ENCODE results near the gene CACNG8.

CACNG8 gene

DNA sequence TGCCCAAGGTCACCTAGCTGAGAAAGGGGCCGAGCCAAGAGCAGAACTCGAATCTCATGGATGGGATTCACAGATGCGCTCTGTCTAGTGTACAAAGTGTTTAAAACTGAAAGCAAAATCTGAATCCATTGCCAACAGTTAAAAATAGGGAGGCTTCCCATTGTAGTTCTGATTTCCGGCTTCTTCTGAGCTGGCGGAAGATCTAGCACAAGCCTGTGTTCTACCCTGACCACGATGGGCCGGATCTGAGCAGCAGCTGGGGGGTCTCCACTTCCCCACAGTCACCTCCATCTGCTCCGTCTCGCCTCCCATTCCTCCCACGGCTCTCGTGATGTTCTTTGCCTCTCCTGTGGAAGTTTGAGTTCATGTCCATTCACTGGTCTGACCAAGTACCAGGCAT, 2.4 kb downstream of the CACNG8 start:
- DNase-seq: no peak

DNA sequence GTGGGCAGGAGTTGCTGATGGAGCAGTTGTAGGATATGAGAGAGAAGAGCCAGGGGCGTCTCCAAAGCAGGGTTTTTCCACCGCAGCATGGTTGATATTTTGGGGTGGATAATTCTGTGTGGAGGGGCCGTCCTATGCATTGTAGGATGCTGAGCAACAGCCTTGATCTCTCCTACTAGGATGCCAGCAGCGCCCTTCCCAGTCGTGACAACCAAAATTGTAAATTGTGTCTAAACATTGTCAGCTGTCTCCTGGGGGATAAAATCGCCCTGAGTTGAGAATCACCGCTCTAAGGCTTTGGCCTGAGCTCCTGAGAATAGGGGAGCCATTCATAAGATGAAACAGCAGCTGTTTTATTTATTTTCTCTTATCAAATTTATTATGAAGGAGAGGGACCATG, 4.2 kb downstream of the CACNG8 start:
- no peak for DNase-seq

DNA sequence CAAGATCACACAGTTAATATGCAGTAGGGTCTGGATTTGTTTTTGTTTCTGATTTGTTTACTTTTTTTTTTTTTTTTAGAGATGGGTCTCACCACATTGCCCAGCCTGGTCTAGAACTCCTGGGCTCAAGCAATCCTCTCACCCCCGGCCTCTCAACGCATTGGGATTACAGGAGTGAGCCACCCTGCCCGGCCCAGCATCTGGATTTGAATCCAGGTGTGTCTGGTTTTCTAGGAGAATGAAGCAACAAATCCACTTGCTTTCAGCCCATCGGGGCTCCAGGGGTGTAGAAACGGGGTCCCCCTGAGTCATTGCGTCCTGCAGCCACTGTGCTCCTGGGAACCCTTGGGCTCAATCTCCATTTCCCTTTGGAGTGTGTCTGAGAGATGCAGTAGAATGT, 6.6 kb downstream of the CACNG8 start:
- no peak for DNase-seq

DNA sequence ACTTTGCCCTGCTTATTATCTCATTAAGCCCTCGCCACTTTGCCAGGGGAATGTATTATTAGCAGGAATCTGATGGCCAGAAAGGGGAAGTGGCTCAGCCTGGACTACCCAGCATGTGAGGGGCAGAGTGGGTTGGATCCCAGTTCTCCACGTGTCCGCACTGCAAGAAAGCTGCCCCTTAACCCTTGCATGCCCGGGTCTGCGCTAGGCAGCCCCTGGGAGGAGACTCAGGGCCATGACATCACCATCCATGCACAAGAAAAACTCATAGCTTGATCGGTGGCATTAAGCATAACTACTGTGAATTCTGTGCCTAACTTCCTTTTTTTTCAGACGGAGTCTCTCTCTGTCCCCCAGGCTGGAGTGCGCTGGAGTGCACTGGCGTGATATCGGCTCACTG, 8.9 kb downstream of the CACNG8 start:
- DNase-seq: no peak

DNA sequence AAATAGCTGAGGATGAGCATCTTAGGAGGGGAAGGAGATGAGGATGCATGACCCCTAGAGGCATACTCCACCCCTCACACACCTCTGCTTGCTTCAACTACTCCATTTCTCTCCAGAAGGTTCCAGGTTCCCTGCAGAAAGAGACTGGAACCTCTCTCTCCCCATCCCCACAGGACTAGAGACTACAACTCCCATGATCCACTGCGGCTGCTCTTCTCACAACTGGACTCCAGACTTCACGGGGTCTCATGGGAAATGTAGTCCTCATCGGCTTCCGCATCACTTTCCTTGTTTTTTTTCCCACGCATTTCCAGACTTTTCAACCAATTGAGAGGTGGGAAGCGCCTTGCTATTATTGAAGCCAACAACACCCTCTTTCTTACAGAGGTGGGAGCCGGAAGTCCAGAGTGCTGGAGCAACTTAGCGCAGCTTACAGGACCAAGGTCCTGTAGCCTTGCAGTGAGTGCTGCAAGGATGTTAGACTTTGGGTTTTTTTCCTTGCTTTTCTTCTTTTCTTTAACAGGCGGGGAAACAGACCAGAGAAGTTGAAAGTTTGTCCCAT, 14.8 kb downstream of the CACNG8 start:
- DNase-seq: peak; percentile 79

DNA sequence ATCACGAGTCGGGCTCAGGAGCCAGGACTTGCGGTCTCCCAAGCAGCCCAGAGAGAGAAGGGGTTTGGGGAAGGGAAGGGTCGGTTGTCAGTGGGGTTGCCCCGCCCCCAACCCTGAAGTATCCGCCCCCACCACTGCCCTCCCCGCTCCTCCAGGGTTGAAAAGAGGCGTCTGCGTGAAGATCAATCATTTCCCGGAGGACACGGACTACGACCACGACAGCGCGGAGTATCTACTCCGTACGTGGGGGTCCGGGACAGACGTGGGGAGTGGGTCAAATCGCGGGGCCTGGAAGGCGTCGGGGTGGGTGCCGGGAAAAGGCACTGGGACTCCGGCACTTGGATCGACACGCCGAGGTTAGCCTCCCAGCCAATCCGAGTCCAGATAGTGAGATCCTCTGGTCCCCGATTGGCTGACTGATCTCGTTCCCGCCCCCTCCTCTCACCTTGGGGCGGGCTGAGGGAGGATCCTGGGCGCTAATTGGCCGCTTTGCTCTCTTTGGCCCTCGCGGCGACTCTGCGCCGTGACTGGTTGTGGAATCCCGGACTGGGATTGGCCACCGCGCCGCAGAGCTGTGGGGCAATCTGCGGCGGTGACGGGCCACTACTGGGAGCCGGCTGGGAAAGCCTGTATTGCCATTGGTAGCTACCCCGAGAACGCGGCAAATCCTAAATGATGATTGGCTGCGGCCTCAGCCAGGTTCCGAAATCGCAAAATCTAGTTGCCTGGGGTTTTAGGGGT, 15.4 kb downstream of the CACNG8 start:
- DNase-seq: peak; percentile 82

DNA sequence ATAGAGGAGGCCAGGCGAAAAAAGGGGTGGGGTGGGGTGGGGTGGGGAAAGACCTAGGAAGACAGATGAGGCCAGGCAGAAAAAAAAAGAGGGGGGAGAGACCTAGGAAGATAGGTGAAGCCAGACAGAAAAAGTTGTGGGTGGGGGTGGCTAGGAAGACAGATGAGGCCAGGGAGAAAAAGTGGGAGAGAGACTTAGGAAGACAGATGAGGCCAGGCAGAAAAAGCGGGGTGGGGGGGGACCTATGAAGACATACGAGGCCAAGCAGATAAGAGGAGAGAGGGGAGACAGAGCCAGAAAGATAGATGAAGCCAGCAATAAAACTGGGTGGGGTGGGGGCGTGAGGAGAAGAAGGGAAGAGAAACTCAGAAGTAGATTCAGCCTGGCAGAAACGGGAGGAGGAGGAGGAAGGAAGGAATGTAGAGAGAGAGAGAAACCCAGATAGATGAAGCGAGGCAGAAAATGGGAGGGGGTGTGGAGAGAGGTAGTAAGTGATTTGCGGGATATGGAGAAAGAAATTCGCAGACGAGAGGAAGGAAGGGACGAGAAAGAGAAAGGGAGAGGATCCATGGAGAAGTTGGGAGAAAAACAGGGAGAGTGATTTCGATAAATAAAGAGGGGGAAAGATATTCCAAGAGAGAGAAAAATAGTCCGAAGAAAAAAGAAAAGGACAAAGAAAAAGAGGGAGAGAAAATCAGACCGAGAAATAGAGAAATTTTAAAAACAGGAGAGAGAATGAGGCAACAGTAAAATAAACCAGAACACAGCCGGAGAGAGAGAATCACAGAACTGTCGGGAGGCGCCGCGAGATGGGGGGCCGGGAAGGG, 16.5 kb downstream of the CACNG8 start:
- no peak for DNase-seq

DNA sequence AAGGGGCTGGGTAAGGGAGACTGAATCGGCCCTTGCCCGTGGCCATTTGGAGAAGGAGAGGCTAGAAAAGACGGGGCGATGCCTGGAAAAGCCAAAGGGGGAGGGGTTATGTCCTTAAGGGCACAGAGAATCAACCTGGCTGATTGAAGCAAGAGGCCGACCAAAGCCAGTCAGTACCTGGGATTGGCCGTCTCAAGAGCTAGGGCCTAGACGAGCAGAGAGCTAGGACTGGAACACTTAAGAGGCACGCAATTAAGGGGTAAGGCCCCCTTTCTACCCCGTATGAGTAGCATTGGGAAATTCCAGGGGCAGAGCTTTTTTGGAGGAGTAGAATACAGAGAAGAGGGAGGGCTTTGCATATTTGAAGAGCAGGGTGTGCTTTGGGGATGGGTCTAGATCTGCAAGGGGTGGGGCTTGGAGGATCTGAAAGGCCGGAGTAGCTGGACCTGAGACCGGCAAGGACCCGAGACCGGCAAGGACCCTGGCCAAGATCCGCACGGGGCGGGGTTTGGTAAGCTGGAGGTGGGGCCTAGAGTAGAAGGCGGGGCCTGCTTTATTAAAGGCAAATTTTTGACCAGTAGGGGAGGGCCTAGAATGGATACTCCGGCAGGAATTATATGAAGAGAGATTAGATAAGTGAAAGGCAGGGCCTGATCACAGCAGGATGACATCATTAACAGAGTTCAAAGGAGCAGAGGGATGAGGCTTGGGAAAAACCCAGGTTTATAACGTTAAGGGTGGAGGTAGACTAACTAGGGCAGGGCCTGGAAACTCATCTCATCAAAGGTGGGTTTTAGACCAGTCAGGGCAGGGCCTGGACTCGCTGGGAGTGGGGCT, 18.0 kb downstream of the CACNG8 start:
- DNase-seq: no peak

DNA sequence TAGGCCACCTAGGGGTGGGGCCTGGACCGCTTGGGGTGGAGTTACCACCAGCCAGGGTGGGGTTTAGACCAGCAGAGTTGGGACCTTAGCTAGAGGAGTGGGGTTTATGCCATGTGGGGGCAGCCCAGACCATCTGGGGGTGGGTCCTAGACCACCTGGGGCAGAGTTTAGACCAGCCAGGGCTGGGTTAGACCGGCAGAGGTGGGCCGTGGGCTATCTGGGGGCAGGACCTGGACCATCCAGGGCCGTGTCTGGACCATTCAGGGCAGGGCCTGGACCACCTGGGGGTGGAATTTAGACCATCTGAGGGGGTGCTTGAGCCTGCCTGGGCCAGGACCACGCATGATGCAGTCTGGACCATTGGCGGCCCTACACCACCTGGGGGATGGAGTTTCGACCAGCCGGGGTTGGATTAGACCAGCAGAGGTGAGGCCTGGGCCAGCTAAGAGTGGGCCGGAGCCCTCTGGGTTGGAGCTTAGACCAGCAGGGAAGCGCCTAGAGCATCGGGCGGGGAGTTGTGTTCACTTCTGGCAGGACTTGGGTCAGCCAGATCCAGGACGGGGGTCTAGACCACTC, 18.7 kb downstream of the CACNG8 start:
- no peak for DNase-seq

DNA sequence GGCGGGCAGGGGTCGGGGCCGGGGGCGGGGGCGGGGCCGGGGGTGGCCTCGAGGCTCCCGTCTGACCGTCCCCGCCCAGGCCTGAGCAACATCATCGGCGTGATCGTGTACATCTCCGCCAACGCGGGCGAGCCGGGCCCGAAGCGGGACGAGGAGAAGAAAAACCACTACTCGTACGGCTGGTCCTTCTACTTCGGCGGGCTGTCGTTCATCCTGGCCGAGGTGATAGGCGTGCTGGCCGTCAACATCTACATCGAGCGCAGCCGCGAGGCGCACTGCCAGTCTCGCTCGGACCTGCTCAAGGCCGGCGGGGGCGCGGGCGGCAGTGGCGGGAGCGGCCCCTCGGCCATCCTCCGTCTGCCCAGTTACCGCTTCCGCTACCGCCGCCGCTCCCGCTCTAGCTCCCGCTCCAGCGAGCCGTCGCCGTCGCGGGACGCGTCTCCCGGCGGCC, 19.3 kb downstream of the CACNG8 start:
- no peak for DNase-seq

DNA sequence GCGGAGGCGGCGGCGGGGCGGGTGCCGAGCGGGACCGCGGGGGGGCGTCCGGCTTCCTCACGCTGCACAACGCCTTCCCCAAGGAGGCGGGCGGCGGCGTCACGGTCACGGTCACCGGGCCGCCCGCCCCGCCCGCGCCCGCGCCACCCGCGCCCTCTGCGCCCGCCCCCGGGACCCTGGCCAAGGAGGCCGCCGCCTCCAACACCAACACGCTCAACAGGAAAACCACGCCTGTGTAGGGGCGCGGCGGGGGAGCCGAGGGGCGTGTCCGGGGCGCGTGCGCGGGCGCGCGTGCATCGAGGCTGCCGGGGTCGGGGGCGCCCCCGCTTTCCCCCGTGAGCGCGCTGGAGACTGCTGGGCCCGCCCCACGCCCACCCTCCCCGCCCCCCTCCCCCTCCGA, 19.9 kb downstream of the CACNG8 start:
- DNase-seq: no peak

DNA sequence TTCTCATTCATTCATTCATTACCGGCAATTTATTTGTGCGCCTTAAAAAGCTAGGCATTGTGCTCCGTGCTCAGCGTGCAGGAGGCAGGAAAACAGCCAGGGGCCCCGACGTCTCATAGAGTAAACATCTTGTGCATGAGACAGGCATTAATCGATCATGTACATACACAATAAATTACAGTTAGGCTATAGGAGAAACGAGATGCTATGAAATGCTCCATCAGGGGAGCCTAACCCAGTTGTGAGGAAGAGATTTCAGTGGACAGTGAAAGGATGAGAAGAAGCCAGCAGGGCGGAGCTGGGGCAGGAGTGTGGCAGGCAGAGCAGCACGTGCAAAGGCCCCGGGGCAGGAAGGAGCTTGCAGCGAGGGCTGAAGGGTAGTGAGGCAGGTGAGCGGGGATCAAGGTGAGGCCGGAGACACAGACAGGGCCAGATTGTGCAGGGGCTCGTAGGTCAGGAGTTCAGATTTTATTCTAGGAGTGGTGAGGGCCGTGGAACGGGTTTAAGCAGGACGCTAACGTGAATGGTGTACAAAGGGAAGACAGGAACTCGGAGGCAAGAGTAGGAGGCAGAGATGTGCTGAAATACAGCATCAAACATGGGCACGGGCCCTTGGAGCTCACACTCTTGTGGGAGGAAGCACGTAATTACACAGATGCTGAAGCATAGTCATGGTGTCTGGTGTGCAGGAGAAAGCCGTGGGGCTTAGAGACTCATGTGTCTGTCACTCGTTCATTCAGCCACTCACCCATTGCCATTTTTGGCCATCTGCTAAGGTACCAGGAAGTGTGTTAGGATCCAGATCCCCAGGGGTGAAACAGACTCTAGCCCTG, 20.9 kb downstream of the CACNG8 start:
- DNase-seq: no peak

DNA sequence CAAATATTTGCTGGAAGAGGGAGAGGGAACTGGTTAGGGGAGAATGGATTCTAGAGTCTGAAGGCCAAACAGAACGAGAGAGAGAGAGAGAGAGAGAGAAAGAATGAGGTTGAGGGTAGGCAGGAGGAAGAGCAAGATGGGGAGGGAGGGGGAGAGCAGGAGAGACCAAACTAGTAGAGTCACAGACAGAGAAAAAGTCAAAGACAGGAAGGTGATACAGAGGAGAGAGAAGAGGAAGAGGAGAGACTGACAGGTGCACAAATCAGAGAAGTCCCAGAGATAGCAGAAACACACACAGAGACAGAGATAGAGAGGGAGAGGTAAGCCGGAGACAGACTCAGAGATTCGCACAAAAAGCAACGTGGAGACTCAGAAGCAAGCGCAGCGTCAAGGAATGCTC, 23.1 kb downstream of the CACNG8 start:
- no peak for DNase-seq

DNA sequence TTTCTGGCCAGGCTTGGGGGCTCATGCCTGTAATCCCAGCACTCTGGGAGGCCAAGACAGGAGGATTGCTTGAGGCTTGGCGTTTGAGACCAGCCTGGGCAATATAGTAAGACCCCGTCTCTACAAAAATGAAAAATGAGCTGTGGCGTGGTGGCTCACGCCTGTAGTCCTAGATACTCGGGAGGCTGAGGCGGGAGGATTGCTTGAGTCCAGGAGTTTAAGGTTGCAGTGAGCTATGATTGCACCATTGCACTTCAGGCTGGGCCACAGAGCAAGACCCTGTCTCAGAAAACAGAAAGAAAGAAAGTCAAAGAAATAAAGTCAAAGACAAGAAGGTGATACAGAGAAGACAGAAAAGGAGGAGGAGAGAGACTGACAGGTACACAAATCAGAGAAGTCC, 26.2 kb downstream of the CACNG8 start:
- DNase-seq: no peak

DNA sequence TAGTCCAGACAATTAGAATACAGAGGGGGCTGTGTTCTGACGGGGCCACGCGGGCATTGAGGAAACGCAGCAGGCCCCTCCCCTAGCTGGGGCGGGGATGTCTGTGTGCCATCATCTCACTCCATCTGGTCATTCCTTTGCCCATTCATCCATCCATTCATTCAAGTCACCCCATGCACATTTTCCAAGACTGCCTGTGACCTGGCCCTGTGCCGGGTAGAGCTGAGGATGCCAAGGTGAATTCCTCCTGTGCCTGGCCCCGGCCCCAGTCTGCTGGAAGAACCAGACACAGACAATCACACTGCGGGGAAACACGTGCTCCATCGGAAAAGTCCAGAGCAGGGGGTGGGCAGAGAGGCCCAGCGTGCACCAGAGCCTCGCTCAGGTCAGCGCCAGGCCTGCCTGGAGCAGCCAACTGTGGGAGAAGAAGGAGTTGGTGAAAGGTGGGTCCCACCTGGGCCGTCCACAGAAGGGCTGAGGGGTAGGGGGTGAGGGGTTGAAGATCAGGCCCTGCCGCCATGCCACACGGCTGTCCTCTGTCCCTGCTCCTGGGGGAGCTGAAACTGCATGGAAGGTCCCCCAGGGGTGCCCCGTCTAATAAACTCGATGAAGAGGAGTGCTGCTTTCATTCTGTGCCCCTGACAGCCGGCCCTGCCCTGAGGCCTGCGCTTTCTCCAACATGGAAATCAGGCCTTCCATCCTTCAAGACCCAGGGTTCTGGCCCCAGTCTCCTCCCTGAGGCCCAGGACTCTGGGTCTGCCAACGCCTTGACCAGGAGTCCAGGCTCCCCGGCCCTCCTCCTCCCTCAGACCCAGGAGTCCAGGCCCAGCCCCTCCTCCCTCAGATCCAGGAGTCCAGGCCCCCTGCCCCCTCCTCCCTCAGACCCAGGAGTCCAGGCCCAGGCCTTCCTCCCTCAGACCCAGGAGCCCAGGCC, 27.1 kb downstream of the CACNG8 start:
- no peak for DNase-seq

DNA sequence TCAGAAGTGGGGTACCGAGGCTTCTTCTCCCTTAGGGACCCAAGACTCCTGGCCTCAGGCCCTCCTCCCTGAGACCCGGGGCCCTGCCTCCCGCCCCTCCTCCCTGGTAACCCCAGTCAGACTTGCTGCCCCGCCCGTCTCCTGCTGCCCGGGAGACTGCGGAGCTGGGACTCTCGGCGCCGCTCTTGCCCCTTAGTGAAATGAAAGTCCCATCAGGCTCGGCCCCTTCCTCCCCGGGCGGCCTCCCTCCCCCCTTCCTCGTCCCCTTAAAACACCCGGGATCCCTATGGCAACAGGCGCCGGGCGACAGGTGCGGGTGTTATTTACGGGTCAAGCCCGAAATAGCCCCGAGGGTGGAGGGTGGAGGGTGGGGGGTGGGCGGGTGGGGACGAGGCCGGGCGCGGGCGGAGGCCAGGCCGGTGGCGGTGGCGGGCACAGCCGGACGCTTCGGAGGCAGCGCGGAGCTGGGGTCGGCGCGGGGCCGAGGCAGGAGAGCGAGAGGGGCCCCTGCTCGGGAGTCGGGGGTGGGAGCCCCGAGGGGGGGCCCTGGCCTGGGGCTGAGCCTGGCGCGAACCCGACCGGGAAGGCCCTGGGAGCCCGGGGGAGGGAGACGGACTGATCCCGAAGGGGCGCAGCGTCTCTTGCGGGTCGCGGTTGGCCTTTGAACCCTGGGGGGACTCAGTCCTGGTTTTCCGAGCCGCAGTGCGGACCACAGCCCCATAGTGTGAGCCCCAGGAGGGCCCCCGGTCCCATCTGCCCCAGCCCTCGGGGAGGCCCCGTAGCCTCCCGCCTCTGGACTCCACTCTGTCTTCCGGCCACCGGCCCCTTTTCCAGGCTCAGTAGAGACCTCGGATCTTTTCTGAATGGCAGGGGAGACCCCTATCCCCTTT, 28.7 kb downstream of the CACNG8 start, which contains the start of gene CACNG6:
Gene CACNG6 (plus strand): TSS at position 414 of the 890 bp plus-strand sequence. CDS start 1,241 bp downstream, outside the sequence.
- DNase-seq: no peak

DNA sequence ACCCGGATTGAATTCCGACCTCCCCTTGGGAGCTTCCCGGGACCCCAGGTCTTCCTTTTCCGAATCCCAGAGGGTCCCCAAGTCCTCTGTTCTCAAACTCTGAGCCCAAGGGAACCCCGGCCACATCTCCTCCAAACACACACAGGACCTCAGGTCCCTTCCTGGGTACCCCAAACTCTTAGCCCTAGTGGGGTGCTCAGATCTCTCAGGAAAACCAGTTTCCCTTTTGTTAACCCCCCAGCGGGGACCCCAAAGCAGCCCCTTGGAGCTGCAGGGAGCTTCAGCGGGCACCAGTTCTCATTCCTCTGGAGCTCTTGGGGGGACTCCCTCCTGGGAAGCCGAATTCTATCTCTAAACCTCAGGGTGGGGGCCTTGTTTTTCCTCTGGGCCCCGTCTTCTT, 29.5 kb downstream of the CACNG8 start:
- no peak for DNase-seq

DNA sequence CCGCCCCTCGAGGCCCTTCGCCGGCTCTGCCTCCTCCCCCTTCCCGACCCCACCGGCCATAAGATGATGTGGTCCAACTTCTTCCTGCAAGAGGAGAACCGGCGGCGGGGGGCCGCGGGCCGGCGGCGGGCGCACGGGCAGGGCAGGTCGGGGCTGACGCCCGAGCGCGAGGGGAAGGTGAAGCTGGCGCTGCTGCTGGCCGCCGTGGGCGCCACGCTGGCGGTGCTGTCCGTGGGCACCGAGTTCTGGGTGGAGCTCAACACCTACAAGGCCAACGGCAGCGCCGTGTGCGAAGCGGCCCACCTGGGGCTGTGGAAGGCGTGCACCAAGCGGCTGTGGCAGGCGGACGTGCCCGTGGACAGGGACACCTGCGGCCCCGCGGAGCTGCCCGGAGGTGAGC, 30.1 kb downstream of the CACNG8 start:
- DNase-seq: no peak

DNA sequence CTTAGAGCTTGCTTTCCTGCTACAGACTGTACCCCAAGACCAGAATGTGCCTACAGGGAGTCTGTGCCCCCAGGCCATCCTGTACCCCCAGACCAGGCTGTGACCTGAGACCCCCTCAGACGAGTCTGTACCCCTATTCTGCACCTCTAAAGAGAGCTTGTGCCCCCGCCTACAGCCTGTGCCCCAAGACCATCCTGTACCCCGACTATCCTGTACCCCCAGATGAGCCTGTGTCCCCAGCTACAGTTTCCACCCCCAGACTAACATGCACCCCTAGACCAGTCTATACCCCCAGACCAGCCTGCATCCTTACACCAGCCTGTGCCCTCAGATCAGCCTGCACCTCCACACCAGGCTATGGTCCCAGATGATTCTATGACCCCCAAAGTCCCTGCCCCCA, 30.7 kb downstream of the CACNG8 start:
- no peak for DNase-seq
